KMS-11 (cell line): ENCODE results near the gene OLFML2B.

ENCODE experiments used
- H2AFZ ChIP-seq: fragments of 200-600 bp; sonication (generic); 2 replicates; pipeline ENCODE4 v1.6.1; 2016; ENCODE audit warnings: antibody characterized with exemption, mixed run types, low read depth
- H3K27ac ChIP-seq: fragments of 200-600 bp; sonication (generic); 2 replicates; pipeline ENCODE4 v1.6.1; 2016; ENCODE audit warnings: mild to moderate bottlenecking, mixed run types
- H3K27me3 ChIP-seq: fragments of 200-600 bp; sonication (generic); 2 replicates; pipeline ENCODE4 v1.6.1; 2017; ENCODE audit warnings: mild to moderate bottlenecking, low read depth, mixed run types, moderate library complexity; ENCODE audit not compliant: insufficient read depth
- H3K36me3 ChIP-seq: fragments of 200-600 bp; sonication (generic); 2 replicates; pipeline ENCODE4 v1.6.1; 2017; ENCODE audit warnings: mild to moderate bottlenecking, mixed run types; ENCODE audit not compliant: insufficient read depth
- H3K4me1 ChIP-seq: fragments of 200-600 bp; sonication (generic); 2 replicates; pipeline ENCODE4 v1.6.1; 2016; ENCODE audit warnings: mild to moderate bottlenecking, low read depth, mixed run types; ENCODE audit not compliant: poor library complexity, severe bottlenecking
- H3K4me2 ChIP-seq: fragments of 200-600 bp; sonication (generic); 2 replicates; pipeline ENCODE4 v1.7.0; 2016; ENCODE audit warnings: mild to moderate bottlenecking, mixed run types
- H3K4me3 ChIP-seq: fragments of 200-600 bp; sonication (generic); IDR thresholded peaks from 2 replicates; pipeline ENCODE4 v1.6.1; 2017; ENCODE audit warnings: low read depth, low read length, mixed read lengths; ENCODE audit not compliant: insufficient read depth
- H3K79me2 ChIP-seq: fragments of 200-600 bp; sonication (generic); 2 replicates; pipeline ENCODE4 v1.6.1; 2016; ENCODE audit warnings: low read depth, mixed run types; ENCODE audit not compliant: insufficient read depth
- H3K9ac ChIP-seq: fragments of 200-600 bp; sonication (generic); 2 replicates; pipeline ENCODE4 v1.6.1; 2016; ENCODE audit warnings: mild to moderate bottlenecking, mixed run types
- H4K20me1 ChIP-seq: fragments of 200-600 bp; sonication (generic); 2 replicates; pipeline ENCODE4 v1.6.1; 2016; ENCODE audit warnings: mild to moderate bottlenecking, mixed run types; ENCODE audit not compliant: insufficient read depth
- TF ChIP-seq, protein P1 (sequence below): fragments of 200-600 bp; sonication (generic); conservative IDR thresholded peaks from 2 replicates; pipeline ENCODE4 v1.6.1; 2017; ENCODE audit warnings: low read depth, mild to moderate bottlenecking, antibody characterized with exemption, low read length, moderate library complexity, mixed read lengths

OLFML2B gene

DNA sequence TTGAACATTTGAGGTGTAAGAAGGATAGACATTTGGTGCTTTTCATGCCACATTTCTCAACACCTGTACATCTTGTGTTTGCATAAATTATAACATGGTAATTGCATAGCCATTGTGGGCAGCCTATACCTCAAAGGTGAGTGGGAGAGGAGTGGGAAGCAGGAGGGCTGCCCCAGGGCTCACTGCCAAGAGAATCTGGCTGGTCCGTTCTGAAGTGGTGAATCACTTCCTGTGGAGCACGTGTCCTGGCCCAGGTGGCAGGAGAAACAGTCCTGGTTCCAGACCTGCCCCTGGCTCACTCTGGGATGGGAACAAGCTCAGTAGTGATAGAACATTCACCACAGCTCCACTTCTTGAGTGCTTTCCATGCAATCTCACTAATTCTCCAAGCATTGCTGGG lies 11.6 kb upstream of the OLFML2B start:
- Histone ChIP-seq H3K4me1 (peaks cover 46% of the 10 kb centered on the region), H3K4me2 (peak overlapping the region; percentile 1; the same call in 1 of the 2 replicates), H3K27ac (no peak overlapping the region), H3K9ac (no peak overlapping the region), H3K27me3 (no peaks in the 10 kb centered on the region), H3K4me3 (peak overlapping the region; percentile 31), H3K79me2 (no peaks in the 10 kb centered on the region), H2AFZ (peak overlapping the region; percentile 3; the same call in 1 of the 2 replicates), H4K20me1 (no peaks in the 10 kb centered on the region), H3K36me3 (no peaks in the 10 kb centered on the region)
- TF ChIP-seq, protein P1, sequence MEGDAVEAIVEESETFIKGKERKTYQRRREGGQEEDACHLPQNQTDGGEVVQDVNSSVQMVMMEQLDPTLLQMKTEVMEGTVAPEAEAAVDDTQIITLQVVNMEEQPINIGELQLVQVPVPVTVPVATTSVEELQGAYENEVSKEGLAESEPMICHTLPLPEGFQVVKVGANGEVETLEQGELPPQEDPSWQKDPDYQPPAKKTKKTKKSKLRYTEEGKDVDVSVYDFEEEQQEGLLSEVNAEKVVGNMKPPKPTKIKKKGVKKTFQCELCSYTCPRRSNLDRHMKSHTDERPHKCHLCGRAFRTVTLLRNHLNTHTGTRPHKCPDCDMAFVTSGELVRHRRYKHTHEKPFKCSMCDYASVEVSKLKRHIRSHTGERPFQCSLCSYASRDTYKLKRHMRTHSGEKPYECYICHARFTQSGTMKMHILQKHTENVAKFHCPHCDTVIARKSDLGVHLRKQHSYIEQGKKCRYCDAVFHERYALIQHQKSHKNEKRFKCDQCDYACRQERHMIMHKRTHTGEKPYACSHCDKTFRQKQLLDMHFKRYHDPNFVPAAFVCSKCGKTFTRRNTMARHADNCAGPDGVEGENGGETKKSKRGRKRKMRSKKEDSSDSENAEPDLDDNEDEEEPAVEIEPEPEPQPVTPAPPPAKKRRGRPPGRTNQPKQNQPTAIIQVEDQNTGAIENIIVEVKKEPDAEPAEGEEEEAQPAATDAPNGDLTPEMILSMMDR, result no peak

DNA sequence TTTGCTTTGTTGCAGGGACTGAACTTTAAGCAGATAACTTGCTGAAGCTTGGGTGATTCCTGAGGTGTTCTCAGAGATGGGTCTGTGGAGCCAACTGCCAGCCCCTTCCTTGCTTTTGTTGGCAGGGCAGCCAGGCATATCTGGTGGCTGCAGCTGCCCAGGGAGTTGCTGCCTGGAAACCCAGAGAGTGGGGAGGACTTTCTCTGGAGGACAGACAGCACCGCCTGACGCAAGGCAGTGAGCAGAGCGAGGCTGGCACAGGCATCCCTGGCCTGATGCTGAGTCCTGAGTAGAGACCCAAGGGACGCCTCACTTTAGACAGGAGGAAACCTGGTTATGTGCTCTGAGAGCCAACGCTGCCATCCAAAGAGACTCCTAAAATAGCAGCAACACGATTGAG lies 9.8 kb upstream of the OLFML2B start:
- Histone ChIP-seq H3K4me2 (no peak overlapping the region), H4K20me1 (no peaks in the 10 kb centered on the region), H3K4me1 (peaks cover 31% of the 10 kb centered on the region), H3K4me3 (no peak overlapping the region), H3K9ac (no peak overlapping the region), H3K27ac (no peak overlapping the region), H3K27me3 (no peaks in the 10 kb centered on the region), H3K79me2 (no peaks in the 10 kb centered on the region), H2AFZ (no peak overlapping the region), H3K36me3 (no peaks in the 10 kb centered on the region)
- TF ChIP-seq, protein P1, result no peak

DNA sequence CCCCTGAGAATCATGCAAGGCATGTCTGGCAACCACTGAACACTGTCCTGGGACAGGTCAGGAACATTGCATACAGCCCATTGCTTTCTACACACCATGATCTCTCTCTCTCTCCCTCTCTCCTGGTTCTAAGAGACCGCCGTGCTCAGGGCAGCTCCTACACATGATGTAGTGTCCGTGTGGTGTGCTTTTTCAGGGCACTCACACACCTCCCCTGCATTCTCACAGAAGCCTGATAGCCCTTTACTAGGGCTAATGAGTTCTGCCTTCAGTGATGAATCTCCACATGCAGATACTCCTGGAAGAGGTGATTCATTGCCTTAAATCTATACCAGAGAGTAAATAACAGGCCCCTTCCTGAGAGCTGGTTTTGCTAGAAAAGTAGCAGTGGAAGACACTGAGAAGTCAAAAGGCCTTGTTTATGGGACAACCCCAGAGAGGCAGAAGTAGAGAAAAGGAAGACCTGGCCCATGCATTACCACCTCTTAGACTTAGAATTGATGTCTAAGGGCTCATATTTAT lies 7.2 kb upstream of the OLFML2B start:
- Histone ChIP-seq H3K4me1 (peaks cover 10% of the 10 kb centered on the region), H4K20me1 (no peaks in the 10 kb centered on the region), H3K4me2 (no peak overlapping the region), H3K36me3 (no peaks in the 10 kb centered on the region), H3K9ac (no peak overlapping the region), H3K4me3 (no peak overlapping the region), H2AFZ (no peak overlapping the region), H3K27ac (no peak overlapping the region), H3K27me3 (no peaks in the 10 kb centered on the region), H3K79me2 (no peaks in the 10 kb centered on the region)
- TF ChIP-seq, protein P1, result no peak

DNA sequence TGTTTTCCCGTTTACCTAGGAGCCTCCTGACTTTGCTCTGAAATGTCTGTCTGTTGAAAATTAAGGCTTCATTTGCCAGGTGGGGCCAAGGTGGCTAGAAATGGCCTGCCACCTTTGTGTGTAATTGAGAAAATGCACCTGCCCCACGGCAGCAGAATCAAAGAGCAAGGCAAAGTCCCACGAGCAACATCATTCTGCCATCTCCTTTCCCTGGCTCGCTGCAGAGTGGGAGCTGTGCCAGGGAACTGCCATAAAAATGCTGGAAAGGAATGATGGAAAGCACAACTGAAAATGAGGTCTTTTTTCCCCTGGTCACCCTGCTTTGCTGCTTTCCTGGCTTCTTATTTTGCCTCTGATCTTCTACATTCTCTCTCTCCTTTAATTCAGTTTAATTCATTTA lies 5.5 kb upstream of the OLFML2B start:
- Histone ChIP-seq H3K27me3 (no peaks in the 10 kb centered on the region), H3K4me3 (no peak overlapping the region), H2AFZ (no peak overlapping the region), H3K79me2 (no peaks in the 10 kb centered on the region), H4K20me1 (no peaks in the 10 kb centered on the region), H3K27ac (no peak overlapping the region), H3K4me2 (no peak overlapping the region), H3K9ac (no peak overlapping the region), H3K4me1 (peaks cover 13% of the 10 kb centered on the region), H3K36me3 (no peaks in the 10 kb centered on the region)
- TF ChIP-seq, protein P1, result no peak
